ENCODE measurements around the gene CASKIN2.

- TF ChIP-seq CTCF (IDR thresholded peaks at IDR 0.05; ENCODE audit: low read length) = peak; percentile 40
- TF ChIP-seq EZH2 (optimal IDR thresholded peaks at IDR 0.05; ENCODE audit: low read depth, low read length) = no peak
Measured at GRCh38 chr17:75517297-75517865, 2.0 kb upstream of the CASKIN2 start.

All from MM.1S (cell line).